ENCODE measurements around the gene SYT9.
"Not testable (repeated sequence)": the region's sequence is repeated elsewhere in the genome, so short reads cannot be mapped to it uniquely, and the experiment has no call there.

SYT9 gene

GRCh38 chr11:7512525-7513233 is 261.0 kb downstream of the SYT9 start:
- DNase-seq, result no peak

GRCh38 chr11:7513234-7514098 is 261.8 kb downstream of the SYT9 start, which contains the start of gene PPFIBP2:
PPFIBP2 (plus strand) TSS chr11:7513999; CDS start chr11:7549476, 35,477 bp downstream.
- peak; percentile 20 for DNase-seq

- no peak for DNase-seq
These were observed 262.4 kb downstream of the SYT9 start for GRCh38 chr11:7514099-7514591.

- no peak for DNase-seq
These were observed 263.8 kb downstream of the SYT9 start for GRCh38 chr11:7515447-7515886.

- DNase-seq, result no peak
These were observed 264.8 kb downstream of the SYT9 start for GRCh38 chr11:7516475-7516874.

GRCh38 chr11:7517743-7518142 is 266.0 kb downstream of the SYT9 start:
- DNase-seq, result not testable (repeated sequence)
